Measurements from ENCODE around the gene BTNL3. TPM values are rescaled to one million over a fixed set of nuclear protein-coding genes. Genes with fewer than 3 reads are reported as not detected.

The BTNL3 gene
- total RNA-seq, 6 experiments from 2014 or later: not detected

DNA sequence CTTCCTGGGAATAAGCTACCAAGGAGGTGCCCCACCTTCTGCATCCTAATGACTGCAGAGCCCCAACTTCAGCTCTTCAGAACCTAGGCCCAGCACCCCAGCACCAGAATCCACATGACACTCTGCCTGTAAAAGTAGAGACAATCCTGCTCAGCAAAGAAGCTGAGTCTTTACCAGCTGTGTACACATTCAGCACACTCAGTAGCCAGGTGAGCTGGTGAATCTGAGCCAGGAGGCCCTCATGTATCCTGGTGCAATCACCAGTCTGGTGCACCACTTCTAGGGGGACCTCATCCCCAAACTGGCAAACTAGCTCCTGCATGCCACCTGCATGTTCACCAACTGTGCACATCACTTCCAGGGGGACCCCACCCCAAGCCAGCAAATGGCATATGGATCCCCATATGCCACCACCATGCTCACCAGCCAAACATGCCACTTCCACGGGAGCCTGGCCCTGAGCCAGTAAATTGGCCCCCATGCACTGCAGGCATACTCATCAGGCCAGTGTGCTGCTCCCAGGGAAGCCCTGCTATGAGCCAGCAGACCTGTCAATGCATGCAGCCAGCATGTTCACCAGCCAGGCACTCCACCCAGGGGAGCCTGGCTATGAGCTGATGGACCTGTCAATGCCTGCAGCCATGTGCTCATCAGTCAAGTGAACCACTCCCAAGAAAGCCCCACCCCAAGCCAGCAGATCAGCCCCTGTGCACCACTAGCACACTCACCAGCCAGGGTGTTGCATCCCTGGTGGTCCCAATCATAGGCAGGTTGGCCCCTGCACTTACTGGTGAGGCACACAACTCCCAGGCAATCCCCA is 35.8 kb downstream of the BTNL3 start:
- Mint-ChIP-seq H3K9me3 (peaks cover 35% of the 10 kb centered on the region), H3K27me3 (ENCODE audit: insufficient read depth) (no peaks in the 10 kb centered on the region; the same call in 1 of the 2 replicates), H3K4me3 (no peak overlapping the region), H3K4me1 (ENCODE audit: low read depth) (no peaks in the 10 kb centered on the region), H3K27ac (no peak overlapping the region), H3K36me3 (ENCODE audit: low read depth) (peaks cover 4% of the 10 kb centered on the region; the same call in 1 of the 2 replicates)
- TF ChIP-seq, protein P1, sequence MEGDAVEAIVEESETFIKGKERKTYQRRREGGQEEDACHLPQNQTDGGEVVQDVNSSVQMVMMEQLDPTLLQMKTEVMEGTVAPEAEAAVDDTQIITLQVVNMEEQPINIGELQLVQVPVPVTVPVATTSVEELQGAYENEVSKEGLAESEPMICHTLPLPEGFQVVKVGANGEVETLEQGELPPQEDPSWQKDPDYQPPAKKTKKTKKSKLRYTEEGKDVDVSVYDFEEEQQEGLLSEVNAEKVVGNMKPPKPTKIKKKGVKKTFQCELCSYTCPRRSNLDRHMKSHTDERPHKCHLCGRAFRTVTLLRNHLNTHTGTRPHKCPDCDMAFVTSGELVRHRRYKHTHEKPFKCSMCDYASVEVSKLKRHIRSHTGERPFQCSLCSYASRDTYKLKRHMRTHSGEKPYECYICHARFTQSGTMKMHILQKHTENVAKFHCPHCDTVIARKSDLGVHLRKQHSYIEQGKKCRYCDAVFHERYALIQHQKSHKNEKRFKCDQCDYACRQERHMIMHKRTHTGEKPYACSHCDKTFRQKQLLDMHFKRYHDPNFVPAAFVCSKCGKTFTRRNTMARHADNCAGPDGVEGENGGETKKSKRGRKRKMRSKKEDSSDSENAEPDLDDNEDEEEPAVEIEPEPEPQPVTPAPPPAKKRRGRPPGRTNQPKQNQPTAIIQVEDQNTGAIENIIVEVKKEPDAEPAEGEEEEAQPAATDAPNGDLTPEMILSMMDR (IDR thresholded peaks at IDR 0.05): no peak
- DNase-seq: no peak

DNA sequence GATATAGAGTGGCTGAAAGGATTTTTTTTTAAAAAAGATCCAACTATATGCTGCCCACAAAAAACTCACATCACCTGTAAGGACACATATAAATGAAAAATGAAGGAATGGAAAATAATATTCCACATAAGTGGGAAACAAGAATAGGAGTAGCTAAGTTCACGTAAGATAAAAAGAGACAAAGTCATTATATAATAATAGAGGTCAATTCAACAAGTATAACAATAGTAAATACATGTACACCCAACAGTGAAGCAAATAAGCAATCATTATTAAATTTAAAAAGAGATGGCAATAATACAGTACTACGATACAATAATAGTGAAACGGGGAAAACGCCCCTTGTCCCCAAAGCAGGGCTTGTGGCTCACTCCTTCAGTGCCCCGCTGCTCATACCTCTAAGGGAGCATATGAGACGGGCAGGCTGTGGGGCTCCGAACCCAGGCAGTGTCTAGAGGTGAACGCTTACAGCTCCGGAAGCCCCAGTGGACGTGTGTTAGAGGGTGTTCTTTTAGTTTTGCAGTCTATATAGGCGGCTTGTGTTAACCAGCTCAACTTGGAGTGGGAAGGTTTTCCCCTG is 38.9 kb downstream of the BTNL3 start:
- peaks cover 25% of the 10 kb centered on the region for H3K9me3 Mint-ChIP-seq
- no peak overlapping the region for H3K4me3 Mint-ChIP-seq
- no peaks in the 10 kb centered on the region for H3K4me1 Mint-ChIP-seq (ENCODE audit: low read depth)
- peaks cover 6% of the 10 kb centered on the region for H3K36me3 Mint-ChIP-seq (ENCODE audit: low read depth)
- no peak for DNase-seq
- H3K27me3 Mint-ChIP-seq (ENCODE audit: insufficient read depth): no peaks in the 10 kb centered on the region
- TF ChIP-seq, protein P1 (IDR thresholded peaks at IDR 0.05): no peak
- no peak overlapping the region for H3K27ac Mint-ChIP-seq

DNA sequence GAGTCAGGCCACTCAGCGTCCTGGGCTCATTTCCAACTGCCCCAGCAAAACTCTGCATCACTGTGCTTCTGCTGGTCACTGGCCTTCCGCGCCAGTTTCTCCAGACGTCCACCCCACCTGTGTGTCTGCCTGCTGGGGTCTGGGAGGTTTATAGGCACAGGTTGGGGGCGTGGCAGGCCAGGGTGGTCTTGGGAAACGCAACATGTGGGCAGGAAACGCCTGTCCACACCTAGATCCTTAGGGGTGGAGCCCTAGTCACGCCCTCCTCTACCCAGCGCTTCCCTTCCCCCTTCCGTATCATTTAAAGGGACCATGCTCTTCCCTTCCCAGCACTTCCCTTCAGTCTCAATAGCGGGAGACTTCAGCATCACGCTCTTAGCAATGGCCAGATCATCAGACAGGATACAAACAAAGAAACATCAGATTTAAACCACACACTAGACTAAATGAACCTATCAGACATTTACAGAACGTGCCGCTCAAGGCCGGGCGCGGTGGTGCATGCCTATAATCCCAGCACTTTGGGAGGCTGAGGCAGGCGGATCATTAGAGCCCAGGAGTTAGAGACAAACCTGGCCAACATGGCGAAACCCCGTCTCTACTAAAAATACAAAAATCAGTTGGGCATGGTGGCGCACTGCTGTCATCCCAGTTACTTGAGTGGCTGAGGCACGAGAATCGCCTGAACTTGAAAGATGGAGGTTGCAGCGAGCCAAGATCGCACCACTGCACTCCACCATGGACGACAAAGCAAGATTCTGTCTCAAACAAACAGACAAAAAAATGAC is 39.6 kb downstream of the BTNL3 start:
- Mint-ChIP-seq H3K4me3 (no peak overlapping the region), H3K27me3 (ENCODE audit: insufficient read depth) (no peaks in the 10 kb centered on the region)

DNA sequence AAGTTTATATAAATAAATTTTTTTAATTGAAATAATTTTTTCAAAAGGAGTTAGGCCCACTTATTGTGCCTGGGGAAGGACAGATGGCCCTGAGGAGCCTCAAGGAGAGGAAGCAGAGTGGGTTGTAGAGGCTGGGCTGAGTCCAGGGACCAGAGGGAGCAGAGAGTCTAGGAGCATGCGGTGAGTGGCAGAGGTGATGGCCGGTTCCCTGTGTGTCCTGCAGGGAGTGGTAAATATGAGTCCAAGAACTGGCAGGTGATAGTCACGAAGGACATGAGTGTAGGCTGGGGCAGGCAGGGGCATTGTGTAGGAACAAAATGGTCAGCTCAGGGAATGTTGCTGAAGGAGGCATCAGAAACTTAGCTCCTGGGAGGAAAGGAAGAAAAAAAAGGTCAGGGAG is 43.1 kb downstream of the BTNL3 start:
- no peak for DNase-seq
- H3K27me3 Mint-ChIP-seq (ENCODE audit: insufficient read depth): no peaks in the 10 kb centered on the region; the same call in 1 of the 2 replicates
- TF ChIP-seq, protein P1 (IDR thresholded peaks at IDR 0.05): no peak
- no peak overlapping the region for H3K27ac Mint-ChIP-seq
- H3K36me3 Mint-ChIP-seq (ENCODE audit: low read depth): peaks cover 6% of the 10 kb centered on the region
- peaks cover 17% of the 10 kb centered on the region for H3K9me3 Mint-ChIP-seq
- no peaks in the 10 kb centered on the region for H3K4me1 Mint-ChIP-seq (ENCODE audit: low read depth)
- no peak overlapping the region for H3K4me3 Mint-ChIP-seq

More for the DNA sequence above, 39.6 kb downstream of the BTNL3 start:
- DNase-seq: no peak
- Mint-ChIP-seq H3K36me3 (ENCODE audit: low read depth) (peaks cover 6% of the 10 kb centered on the region), H3K27ac (no peak overlapping the region), H3K4me1 (ENCODE audit: low read depth) (no peaks in the 10 kb centered on the region), H3K9me3 (peaks cover 26% of the 10 kb centered on the region)
- TF ChIP-seq, protein P1 (IDR thresholded peaks at IDR 0.05): no peak

DNA sequence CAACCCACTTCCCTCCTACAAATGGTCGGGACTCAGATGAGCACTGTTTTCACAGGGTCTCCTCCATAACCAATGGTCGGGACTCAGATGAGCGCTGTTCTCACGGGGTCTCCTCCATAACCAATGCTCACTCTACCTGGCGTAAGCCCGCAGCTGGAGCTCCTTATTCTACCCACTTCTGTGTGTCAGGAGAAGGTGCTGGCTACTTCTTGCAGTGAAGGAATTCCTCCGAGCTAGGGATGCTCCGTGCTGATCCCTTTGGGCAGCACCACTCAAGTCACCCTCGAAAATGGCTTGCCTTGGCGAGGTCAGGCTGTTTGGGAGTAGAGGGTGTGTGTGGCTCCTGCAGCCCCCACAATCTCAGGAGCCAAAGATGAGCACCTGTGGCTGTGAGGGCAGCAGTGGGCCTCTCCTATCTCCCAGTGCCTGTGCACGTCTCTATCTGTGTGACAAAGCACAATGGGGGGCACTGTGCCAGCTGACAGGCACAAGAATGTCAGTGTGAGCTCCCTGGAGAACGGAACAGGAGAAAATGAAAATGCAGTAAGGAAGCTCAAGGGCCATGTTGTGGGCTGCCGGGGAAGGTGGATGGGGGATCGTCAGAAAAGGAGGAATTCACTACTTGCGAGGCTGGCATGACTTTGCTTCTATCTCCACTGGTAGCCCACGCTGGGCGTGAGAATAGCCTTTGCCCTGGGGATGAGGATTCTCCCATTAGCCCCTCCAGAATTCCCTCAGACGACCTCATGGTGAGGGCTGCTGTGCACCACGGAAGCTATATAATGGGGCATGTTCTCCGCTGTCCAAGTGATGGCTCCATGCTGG is 47.6 kb downstream of the BTNL3 start:
- TF ChIP-seq, protein P1 (IDR thresholded peaks at IDR 0.05): no peak
- H3K9me3 Mint-ChIP-seq: peaks cover 12% of the 10 kb centered on the region
- H3K27me3 Mint-ChIP-seq (ENCODE audit: insufficient read depth): peaks cover 13% of the 10 kb centered on the region
- no peaks in the 10 kb centered on the region for H3K4me1 Mint-ChIP-seq (ENCODE audit: low read depth)
- no peak for DNase-seq
- H3K27ac Mint-ChIP-seq: no peak overlapping the region
- no peak overlapping the region for H3K4me3 Mint-ChIP-seq
- H3K36me3 Mint-ChIP-seq (ENCODE audit: low read depth): peaks cover 6% of the 10 kb centered on the region
